HEK293T (cell line): ENCODE measurements around the gene GDPD5.

Experiments
- BHLHE40 ChIP-seq: fragments of 450-650 bp; IDR thresholded peaks from 2 replicates; pipeline ENCODE4 v1.6.1; 2016; ENCODE audit warnings: mild to moderate bottlenecking, moderate library complexity, borderline replicate concordance
- ELF4 ChIP-seq: fragments of 450-650 bp; IDR thresholded peaks from 2 replicates; pipeline ENCODE4 v1.6.1; 2017; ENCODE audit warnings: antibody characterized with exemption
- FOXA1 ChIP-seq: fragments of 450-650 bp; IDR thresholded peaks from 2 replicates; pipeline ENCODE4 v1.6.1; 2016; ENCODE audit warnings: mild to moderate bottlenecking
- FOXM1 ChIP-seq: fragments of 450-650 bp; IDR thresholded peaks from 2 replicates; pipeline ENCODE4 v1.6.1; 2017; ENCODE audit warnings: mild to moderate bottlenecking, borderline replicate concordance
- HDGF ChIP-seq: fragments of 450-650 bp; IDR thresholded peaks from 2 replicates; pipeline ENCODE4 v1.6.1; 2017; ENCODE audit warnings: antibody characterized with exemption, borderline replicate concordance
- SP1 ChIP-seq: fragments of 450-650 bp; IDR thresholded peaks from 2 replicates; pipeline ENCODE4 v1.6.1; 2017
- SUZ12 ChIP-seq: fragments of 450-650 bp; IDR thresholded peaks from 2 replicates; pipeline ENCODE4 v1.6.1; 2016; ENCODE audit warnings: mild to moderate bottlenecking
- TARDBP ChIP-seq: fragments of 450-650 bp; IDR thresholded peaks from 2 replicates; pipeline ENCODE4 v1.6.1; 2016
- ZNF384 ChIP-seq: fragments of 450-650 bp; IDR thresholded peaks from 2 replicates; pipeline ENCODE4 v1.6.1; 2016
- TF ChIP-seq, protein P1 (sequence below): fragments of 450-650 bp; IDR thresholded peaks from 2 replicates; pipeline ENCODE4 v1.6.1; 2016

DNA sequence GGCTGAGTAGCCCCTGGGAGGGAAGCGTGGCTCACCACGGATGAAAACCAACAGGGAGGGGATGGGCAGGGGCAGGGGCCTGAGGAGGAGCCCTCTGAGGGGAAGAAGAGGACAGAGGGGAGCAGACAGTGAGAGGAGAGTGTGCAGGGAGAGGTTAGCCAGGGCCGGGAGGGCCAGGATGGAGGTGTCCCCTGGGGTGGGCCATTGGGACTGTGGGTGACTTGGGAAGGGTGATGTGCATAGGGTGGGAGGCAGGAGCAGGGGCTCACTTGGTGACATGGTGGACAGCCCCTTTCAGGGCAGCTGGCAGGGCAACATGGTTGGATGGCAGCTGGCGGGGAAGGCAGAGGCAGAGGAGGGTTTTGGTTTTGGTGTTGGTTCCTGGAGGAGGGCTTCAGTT, 5.6 kb upstream of the GDPD5 start:
- TF ChIP-seq SP1 (no peak), TARDBP (no peak), ZNF384 (no peak), FOXA1 (no peak), ELF4 (no peak), BHLHE40 (no peak), HDGF (no peak), SUZ12 (no peak), FOXM1 (no peak)
- TF ChIP-seq, protein P1, sequence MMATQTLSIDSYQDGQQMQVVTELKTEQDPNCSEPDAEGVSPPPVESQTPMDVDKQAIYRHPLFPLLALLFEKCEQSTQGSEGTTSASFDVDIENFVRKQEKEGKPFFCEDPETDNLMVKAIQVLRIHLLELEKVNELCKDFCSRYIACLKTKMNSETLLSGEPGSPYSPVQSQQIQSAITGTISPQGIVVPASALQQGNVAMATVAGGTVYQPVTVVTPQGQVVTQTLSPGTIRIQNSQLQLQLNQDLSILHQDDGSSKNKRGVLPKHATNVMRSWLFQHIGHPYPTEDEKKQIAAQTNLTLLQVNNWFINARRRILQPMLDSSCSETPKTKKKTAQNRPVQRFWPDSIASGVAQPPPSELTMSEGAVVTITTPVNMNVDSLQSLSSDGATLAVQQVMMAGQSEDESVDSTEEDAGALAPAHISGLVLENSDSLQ, result no peak
